AG04449 (cell line): ENCODE data around the gene FOXP1.

Experiments used
- CTCF ChIA-PET: fragments of 350-600 bp; formaldehyde crosslinking; extraction: SDS; loops from one replicate; lab custom pipeline; 2021; ENCODE audit warnings: antibody characterized with exemption; lab: Yijun Ruan, JAX
- POLR2A ChIA-PET: fragments of 400-600, 350-600 bp; formaldehyde crosslinking; extraction: SDS; loops from one replicate; lab custom pipeline; 2020; ENCODE audit warnings: antibody characterized with exemption, inconsistent platforms; lab: Yijun Ruan, JAX
- DNase-seq: peaks from one replicate; pipeline ENCODE4 v3.0.0-alpha.2; 2010; ENCODE audit warnings: low read depth, low spot score
- H3K4me3 ChIP-seq: 2 replicates; pipeline ENCODE4 v1.5.1; 2011; ENCODE audit warnings: low read depth, mild to moderate bottlenecking, control low read depth, low read length
- TF ChIP-seq, protein P1 (sequence below): IDR thresholded peaks from one replicate; pipeline ENCODE4 v1.5.1; 2011; ENCODE audit warnings: mild to moderate bottlenecking, moderate library complexity, low read length, control low read depth, inconsistent platforms; ENCODE audit not compliant: insufficient read depth; ENCODE audit errors: missing control alignments

The FOXP1 gene

GRCh38 chr3:71099997-71100719 is 483.4 kb downstream of the FOXP1 start:
- H3K4me3 ChIP-seq = no peak overlapping the region
- TF ChIP-seq, protein P1, sequence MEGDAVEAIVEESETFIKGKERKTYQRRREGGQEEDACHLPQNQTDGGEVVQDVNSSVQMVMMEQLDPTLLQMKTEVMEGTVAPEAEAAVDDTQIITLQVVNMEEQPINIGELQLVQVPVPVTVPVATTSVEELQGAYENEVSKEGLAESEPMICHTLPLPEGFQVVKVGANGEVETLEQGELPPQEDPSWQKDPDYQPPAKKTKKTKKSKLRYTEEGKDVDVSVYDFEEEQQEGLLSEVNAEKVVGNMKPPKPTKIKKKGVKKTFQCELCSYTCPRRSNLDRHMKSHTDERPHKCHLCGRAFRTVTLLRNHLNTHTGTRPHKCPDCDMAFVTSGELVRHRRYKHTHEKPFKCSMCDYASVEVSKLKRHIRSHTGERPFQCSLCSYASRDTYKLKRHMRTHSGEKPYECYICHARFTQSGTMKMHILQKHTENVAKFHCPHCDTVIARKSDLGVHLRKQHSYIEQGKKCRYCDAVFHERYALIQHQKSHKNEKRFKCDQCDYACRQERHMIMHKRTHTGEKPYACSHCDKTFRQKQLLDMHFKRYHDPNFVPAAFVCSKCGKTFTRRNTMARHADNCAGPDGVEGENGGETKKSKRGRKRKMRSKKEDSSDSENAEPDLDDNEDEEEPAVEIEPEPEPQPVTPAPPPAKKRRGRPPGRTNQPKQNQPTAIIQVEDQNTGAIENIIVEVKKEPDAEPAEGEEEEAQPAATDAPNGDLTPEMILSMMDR = no peak
- POLR2A ChIA-PET = interaction anchor here (1.2 kb wide), 1 partner anchor 325 kb away, joined by 6 read pairs; no protein-coding TSS in a partner anchor
- CTCF ChIA-PET = interaction anchor here (1.1 to 1.7 kb wide), 2 partner anchors 8 to 11 kb away, joined by 5 to 6 read pairs; no protein-coding TSS in a partner anchor
- no peak for DNase-seq

DNA sequence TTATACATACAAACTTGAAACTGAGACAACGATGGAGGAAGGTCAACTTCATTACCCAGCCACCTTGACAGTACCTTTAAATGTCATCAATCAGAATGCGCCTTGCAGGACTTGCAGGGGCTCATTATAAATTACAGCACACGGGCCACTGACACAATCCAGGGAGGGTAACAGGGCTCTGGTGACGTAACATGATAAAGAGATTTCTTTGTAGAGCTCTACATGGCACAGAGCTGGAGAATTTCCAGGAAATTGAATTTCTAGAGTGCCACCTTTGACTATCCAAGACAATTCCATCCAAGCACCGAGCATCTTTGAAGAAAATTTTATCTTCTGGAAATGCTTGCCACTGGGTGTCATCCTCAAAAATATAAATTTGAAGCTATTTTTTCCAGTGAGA is 486.0 kb downstream of the FOXP1 start:
- no peak for DNase-seq
- POLR2A ChIA-PET = no interaction called here
- CTCF ChIA-PET = no interaction called here
- TF ChIP-seq, protein P1 = no peak
- no peak overlapping the region for H3K4me3 ChIP-seq

DNA sequence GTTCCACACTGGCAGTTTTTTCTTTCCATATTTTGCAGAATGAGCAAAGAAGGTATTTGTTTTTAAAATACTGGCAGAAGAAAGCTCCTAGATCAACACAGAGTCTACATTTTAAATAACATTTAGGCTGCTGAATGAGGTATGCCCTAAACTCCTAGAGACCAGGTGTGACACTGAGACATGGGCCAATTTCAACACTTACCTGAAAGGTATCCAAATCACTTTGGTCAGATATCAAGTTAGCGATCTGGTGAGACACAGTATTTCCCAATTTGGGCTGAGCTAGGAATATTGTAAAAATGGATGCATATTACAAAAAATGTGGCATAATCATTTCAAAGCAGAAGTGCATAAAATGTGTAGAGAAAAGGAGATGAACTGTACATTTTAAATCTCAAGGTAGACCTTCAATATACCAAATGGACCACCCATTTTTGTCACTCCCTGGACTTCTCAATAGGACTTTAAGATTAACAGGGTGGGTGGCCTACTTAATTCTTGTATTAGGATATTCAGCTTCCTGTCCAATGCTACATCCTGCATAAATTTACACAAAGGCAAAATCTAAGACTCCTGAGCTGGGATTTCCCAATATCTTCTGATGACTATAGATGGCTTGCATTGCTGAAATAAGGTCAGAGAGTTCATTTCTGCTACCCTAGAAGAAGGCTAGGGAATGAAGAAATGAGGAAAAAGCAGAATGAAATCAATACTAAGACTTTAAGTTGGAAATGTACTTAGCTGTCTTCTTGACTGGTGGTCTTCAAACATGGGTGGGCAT is 487.8 kb downstream of the FOXP1 start:
- H3K4me3 ChIP-seq = no peak overlapping the region
- DNase-seq = no peak
- CTCF ChIA-PET = interaction anchor here (1.8 kb wide), 1 partner anchor 9 kb away, joined by 4 read pairs; no protein-coding TSS in a partner anchor
- TF ChIP-seq, protein P1 = no peak
- POLR2A ChIA-PET = interaction anchor here (1.0 kb wide), 1 partner anchor 486 kb away, joined by 3 read pairs; no protein-coding TSS in a partner anchor

GRCh38 chr3:71094658-71095209 is 488.8 kb downstream of the FOXP1 start:
- no peak for DNase-seq
- CTCF ChIA-PET = interaction anchor here (1.8 kb wide), 1 partner anchor 8 kb away, joined by 4 read pairs; no protein-coding TSS in a partner anchor
- TF ChIP-seq, protein P1 = no peak
- H3K4me3 ChIP-seq = no peak overlapping the region
- POLR2A ChIA-PET = interaction anchor here (1.0 kb wide), 1 partner anchor 487 kb away, joined by 3 read pairs; no protein-coding TSS in a partner anchor

GRCh38 chr3:71092665-71093064 is 490.9 kb downstream of the FOXP1 start:
- no peak for DNase-seq
- no peak overlapping the region for H3K4me3 ChIP-seq
- TF ChIP-seq, protein P1 = no peak
- POLR2A ChIA-PET = no interaction called here
- CTCF ChIA-PET = interaction anchor here (1.7 kb wide), 1 partner anchor 8 kb away, joined by 5 read pairs; no protein-coding TSS in a partner anchor
